K562 (cell line): ENCODE measurements around the gene PPM1H. TPM values are rescaled to one million over a fixed set of nuclear protein-coding genes. Genes with fewer than 3 reads are reported as not detected.

Experiments
- AFF4 ChIP-seq: sonication (generic); formaldehyde crosslinking; IDR thresholded peaks from 2 replicates; pipeline ENCODE4 v1.8.0; 2023; ENCODE audit warnings: mild to moderate bottlenecking, missing genetic modification reagents
- CREM ChIP-seq: IDR thresholded peaks from 2 replicates; pipeline ENCODE4 v1.6.1; 2014; ENCODE audit warnings: antibody characterized with exemption, low read depth
- KHSRP ChIP-seq: fragments of 450-650 bp; IDR thresholded peaks from 2 replicates; pipeline ENCODE4 v1.6.1; 2017
- KLF6 ChIP-seq: fragments of 250-450 bp; sonication (Bioruptor Pico); IDR thresholded peaks from 2 replicates; pipeline ENCODE4 v1.4.0; 2020; ENCODE audit warnings: mild to moderate bottlenecking, moderate library complexity, borderline replicate concordance
- OTX1 ChIP-seq: fragments of 450-650 bp; formaldehyde crosslinking; IDR thresholded peaks from 2 replicates; pipeline ENCODE4 v1.4.0; 2022; ENCODE audit warnings: mild to moderate bottlenecking
- PBX2 ChIP-seq, 2 experiments: IDR thresholded peaks in 1 of 2; conservative IDR thresholded peaks in 1 of 2; 2 replicates each; pipeline ENCODE4 v1.6.1; 2016; ENCODE audit warnings: low read depth in 2 of 2, mild to moderate bottlenecking in 1 of 2, missing compliant biosample characterization in 1 of 2, missing genetic modification characterization in 1 of 2, moderate library complexity in 1 of 2
- RBFOX2 ChIP-seq: fragments of 200-400 bp; formaldehyde crosslinking; IDR thresholded peaks from 2 replicates; pipeline ENCODE4 v1.6.1; 2017; ENCODE audit warnings: low read depth, mild to moderate bottlenecking, low read length, moderate library complexity
- SAFB ChIP-seq: fragments of 200-400 bp; formaldehyde crosslinking; IDR thresholded peaks from 2 replicates; pipeline ENCODE4 v1.6.1; 2017; ENCODE audit warnings: low read depth, low read length, borderline replicate concordance
- ZBTB26 ChIP-seq: fragments of 450-650 bp; formaldehyde crosslinking; IDR thresholded peaks from 2 replicates; pipeline ENCODE4 v1.4.0; 2022; ENCODE audit warnings: missing genetic modification characterization
- ZKSCAN1 ChIP-seq: fragments of 150-350 bp; IDR thresholded peaks from 2 replicates; pipeline ENCODE4 v1.6.1; 2016; ENCODE audit warnings: low read depth, low read length
- polyA plus RNA-seq, 8 experiments: library from polyadenylated mRNA; depleted of rRNA in 4 of 8; stranded (reverse) in 5 of 8; unstranded in 3 of 8; fragments of >200 nt; fragmentation: Nextera tagmentation in 2 of 8; fragmentation: Illumina TruSeq in 1 of 8; extraction: Ambion mirVana in 2 of 8; extraction: Trizol in 1 of 8; gene quantifications; 2 replicates each; pipeline versions ENCODE4 v1.2.1 to v1.2.3, GENCODE V29; 2011 to 2014; ENCODE audit warnings: inconsistent platforms in 1 of 8, missing spikeins in 1 of 8
- total RNA-seq, 7 experiments: library from RNA; depleted of rRNA in 6 of 7; stranded (reverse); fragments of >200 nt in 6 of 7; fragmentation: Illumina TruSeq in 2 of 7; extraction: Trizol in 2 of 7; gene quantifications; 2 replicates each; pipeline versions ENCODE4 v1.2.1 to v1.2.3, GENCODE V29; 2011 to 2021; ENCODE audit warnings: low replicate concordance in 1 of 7
- TF ChIP-seq, protein P1 (sequence below): sonication (generic); formaldehyde crosslinking; IDR thresholded peaks from 2 replicates; pipeline ENCODE4 v1.8.0; 2022; ENCODE audit warnings: mild to moderate bottlenecking, missing genetic modification reagents
- TF ChIP-seq, protein P2 (sequence below): fragments of 450-650 bp; IDR thresholded peaks from 2 replicates; pipeline ENCODE4 v1.6.1; 2016; ENCODE audit warnings: low read depth, mild to moderate bottlenecking, moderate library complexity
- TF ChIP-seq, protein P3 (sequence below): IDR thresholded peaks from 2 replicates; pipeline ENCODE4 v1.6.1; 2011; ENCODE audit not compliant: insufficient read length; ENCODE audit errors: extremely low read depth

The PPM1H gene
- total and polyA plus RNA-seq, 9 of the 15 experiments (the other 6 are each of a cell fraction or from before 2014, with no cell fraction given): 5.3 to 29.3 (median 11.3) TPM

- peak; percentile 61; the same call in 1 of the 2 replicates for TF ChIP-seq AFF4
- TF ChIP-seq KHSRP: peak; percentile 50; the same call in 1 of the 2 replicates
- peak; percentile 63; the same call in 1 of the 2 replicates for TF ChIP-seq ZBTB26 (CRISPR knock-in tag)
- peak; percentile 89; the same call in 1 of the 2 replicates for TF ChIP-seq KLF6 (CRISPR knock-in tag)
- no peak for TF ChIP-seq PBX2 (CRISPR knock-in tag; IDR thresholded peaks at IDR 0.05; ENCODE audit: low read depth)
- 0 out of 2 replicates have a peak, but pooled peaks have one; percentile 15 for TF ChIP-seq PBX2 (tag; conservative IDR thresholded peaks at IDR 0.05; ENCODE audit: low read depth)
- TF ChIP-seq, protein P1, sequence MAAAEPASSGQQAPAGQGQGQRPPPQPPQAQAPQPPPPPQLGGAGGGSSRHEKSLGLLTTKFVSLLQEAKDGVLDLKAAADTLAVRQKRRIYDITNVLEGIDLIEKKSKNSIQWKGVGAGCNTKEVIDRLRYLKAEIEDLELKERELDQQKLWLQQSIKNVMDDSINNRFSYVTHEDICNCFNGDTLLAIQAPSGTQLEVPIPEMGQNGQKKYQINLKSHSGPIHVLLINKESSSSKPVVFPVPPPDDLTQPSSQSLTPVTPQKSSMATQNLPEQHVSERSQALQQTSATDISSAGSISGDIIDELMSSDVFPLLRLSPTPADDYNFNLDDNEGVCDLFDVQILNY: 0 out of 2 replicates have a peak, but pooled peaks have one; percentile 31
- 0 out of 2 replicates have a peak, but pooled peaks have one; percentile 58 for TF ChIP-seq OTX1 (CRISPR knock-in tag)
- TF ChIP-seq, protein P2, sequence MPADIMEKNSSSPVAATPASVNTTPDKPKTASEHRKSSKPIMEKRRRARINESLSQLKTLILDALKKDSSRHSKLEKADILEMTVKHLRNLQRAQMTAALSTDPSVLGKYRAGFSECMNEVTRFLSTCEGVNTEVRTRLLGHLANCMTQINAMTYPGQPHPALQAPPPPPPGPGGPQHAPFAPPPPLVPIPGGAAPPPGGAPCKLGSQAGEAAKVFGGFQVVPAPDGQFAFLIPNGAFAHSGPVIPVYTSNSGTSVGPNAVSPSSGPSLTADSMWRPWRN: no peak
- TF ChIP-seq SAFB: no peak
- TF ChIP-seq, protein P3, sequence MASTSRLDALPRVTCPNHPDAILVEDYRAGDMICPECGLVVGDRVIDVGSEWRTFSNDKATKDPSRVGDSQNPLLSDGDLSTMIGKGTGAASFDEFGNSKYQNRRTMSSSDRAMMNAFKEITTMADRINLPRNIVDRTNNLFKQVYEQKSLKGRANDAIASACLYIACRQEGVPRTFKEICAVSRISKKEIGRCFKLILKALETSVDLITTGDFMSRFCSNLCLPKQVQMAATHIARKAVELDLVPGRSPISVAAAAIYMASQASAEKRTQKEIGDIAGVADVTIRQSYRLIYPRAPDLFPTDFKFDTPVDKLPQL: no peak
- no peak for TF ChIP-seq ZKSCAN1
- no peak for TF ChIP-seq RBFOX2
- peak; percentile 70 for TF ChIP-seq CREM
These were observed 332.5 kb downstream of the PPM1H start (continued) for GRCh38 chr12:62602255-62603060.
